OCI-M2 (cell line): ENCODE measurements around the gene ITGB2.
"Not testable (repeated sequence)": the region's sequence is repeated elsewhere in the genome, so short reads cannot be mapped to it uniquely, and the experiment has no call there.

Experiments
- DNase-seq: peaks from one replicate; lab custom pipeline; 2025; ENCODE audit not compliant: unreplicated experiment; lab: John Stamatoyannopoulos, UW

ITGB2 gene

GRCh38 chr21:44887126-44887806 is 33.4 kb downstream of the ITGB2 start:
- DNase-seq: no peak

GRCh38 chr21:44886113-44887075 is 34.3 kb downstream of the ITGB2 start:
- no peak for DNase-seq

GRCh38 chr21:44885615-44886014 is 35.1 kb downstream of the ITGB2 start:
- DNase-seq: no peak

- no peak for DNase-seq
Observed at GRCh38 chr21:44884097-44884496, 36.6 kb downstream of the ITGB2 start.

GRCh38 chr21:44883250-44883649 is 37.4 kb downstream of the ITGB2 start:
- DNase-seq: no peak

GRCh38 chr21:44881198-44881872 is 39.4 kb downstream of the ITGB2 start:
- DNase-seq: no peak

GRCh38 chr21:44880405-44881197 is 40.1 kb downstream of the ITGB2 start:
- DNase-seq: peak; percentile 85

- DNase-seq: not testable (repeated sequence)
Observed at GRCh38 chr21:44879238-44879637, 41.5 kb downstream of the ITGB2 start.

- DNase-seq: no peak
Observed at GRCh38 chr21:44878053-44878982, 42.4 kb downstream of the ITGB2 start.

- no peak for DNase-seq
Observed at GRCh38 chr21:44876849-44877575, 43.7 kb downstream of the ITGB2 start.

GRCh38 chr21:44875316-44875700 is 45.4 kb downstream of the ITGB2 start:
- DNase-seq: no peak

GRCh38 chr21:44874497-44875315 is 46.0 kb downstream of the ITGB2 start:
- DNase-seq: no peak

GRCh38 chr21:44874240-44874496 is 46.5 kb downstream of the ITGB2 start:
- DNase-seq: no peak

GRCh38 chr21:44873356-44874239 is 47.1 kb downstream of the ITGB2 start, which contains the start of gene PTTG1IP:
Gene PTTG1IP (minus strand): TSS chr21:44873690. CDS start chr21:44873616, 74 bp downstream.
- DNase-seq: peak; percentile 96

GRCh38 chr21:44872649-44873355 is 47.9 kb downstream of the ITGB2 start:
- DNase-seq: no peak

GRCh38 chr21:44872323-44872648 is 48.4 kb downstream of the ITGB2 start:
- no peak for DNase-seq
